Right lobe of liver (tissue), 6 donors: ENCODE results near the gene LRTM1. TPM values are rescaled to one million over a fixed set of nuclear protein-coding genes. Genes with fewer than 3 reads are reported as not detected.

ENCODE experiments used
- ATAC-seq, 4 donors: fragments of 200-7000 bp; cut with Tn5 transposase; one replicate each; pipeline ENCODE4 v1.9.1; 2020; ENCODE audit warnings: mild to moderate bottlenecking in 4 of 4, moderate library complexity in 4 of 4
- DNase-seq, 3 donors: peaks; one replicate each; pipeline ENCODE4 v3.0.0-alpha.2; 2020
- H3K27ac ChIP-seq, 3 donors: fragments of 200-600 bp; one replicate each; pipeline ENCODE4 v1.8.0; 2022
- H3K27me3 ChIP-seq, 2 donors: fragments of 200-600 bp; one replicate each; pipeline ENCODE4 v1.8.0; 2022
- H3K36me3 ChIP-seq, 4 donors: fragments of 200-600 bp; sonication (generic) in 1 of 4; one replicate each; pipeline versions ENCODE4 v1.5.1 to v1.8.0; 2017 to 2022; ENCODE audit warnings: control low read depth in 1 of 4
- H3K4me1 ChIP-seq, 4 donors: fragments of 200-600 bp; sonication (generic) in 1 of 4; one replicate each; pipeline versions ENCODE4 v1.5.1 to v1.8.0; 2017 to 2022; ENCODE audit warnings: control low read depth in 1 of 4
- H3K4me3 ChIP-seq, 3 donors: fragments of 200-600 bp; one replicate each; pipeline ENCODE4 v1.8.0; 2022
- H3K9me3 ChIP-seq, 4 donors: fragments of 200-600 bp; sonication (generic) in 1 of 4; one replicate each; pipeline versions ENCODE4 v1.5.1 to v1.8.0; 2017 to 2022; ENCODE audit warnings: control low read depth in 1 of 4
- CTCF ChIP-seq, 4 donors: fragments of 200-600 bp in 3 of 4; fragments of 450-650 bp in 1 of 4; IDR thresholded peaks; one replicate each; pipeline versions ENCODE4 v1.5.1 to v1.8.0; 2016 to 2022; ENCODE audit warnings: antibody characterized with exemption in 4 of 4, mild to moderate bottlenecking in 2 of 4
- POLR2A ChIP-seq: fragments of 450-650 bp; IDR thresholded peaks from one replicate; pipeline ENCODE4 v1.6.1; 2017; ENCODE audit warnings: antibody characterized with exemption, mild to moderate bottlenecking
- WGBS: methylation state at CpG from one replicate; pipeline ENCODE4 v1.1.6; 2018; ENCODE audit warnings: low coverage, low lambda C conversion rate; ENCODE audit not compliant: insufficient coverage; ENCODE audit errors: missing lambda C conversion rate; 5-methylcytosine and 5-hydroxymethylcytosine counted together
- intact Hi-C, 2 donors: fragments of 100-400 bp; cut with DNase I; formaldehyde crosslinking; loops; one replicate each; pipeline versions ENCODE4 v1.11.2 to v1.14.1; 2022
- total RNA-seq, 6 experiments: library from RNA; depleted of rRNA in 2 of 6; stranded (reverse); fragments of >200 nt in 2 of 6; fragmentation: NEBNext Ultra II Directional in 3 of 6; extraction: Animal tissue kit (Norgen Biotek cat#: 25700) in 3 of 6; gene quantifications; one replicate each; pipeline versions ENCODE4 v1.1.0 to v1.2.4, GENCODE V29; 2016 to 2023
- donor health status: DM: no; HTN: yes; CAD: no.
- donor health status: DM: no; HTN: no; CAD: no.
- donor health status: DM: no; HTN: no; CAD: no.
- donor health status: DM: no; HTN: yes; CAD: no.
- donor health status: DM: no; HTN: yes; CAD: no.

LRTM1 gene
- total RNA-seq, 6 experiments from 2014 or later = not detected

- Histone ChIP-seq H3K4me3 (no peak overlapping the region), H3K9me3 (no peaks in the 10 kb centered on the region), H3K4me1 (no peaks in the 10 kb centered on the region), H3K27me3 (no peaks in the 10 kb centered on the region), H3K36me3 (no peaks in the 10 kb centered on the region), H3K27ac (no peak overlapping the region)
- no peak for ATAC-seq
- TF ChIP-seq CTCF (IDR thresholded peaks at IDR 0.05) = no peak
- no peak for TF ChIP-seq POLR2A
- intact Hi-C loops = no loop called here
- DNase-seq = no peak
- 55% methylated on average over 6 of the region's 8 CpGs for WGBS
Observed at GRCh38 chr3:54915976-54916375, 11.9 kb downstream of the LRTM1 start.

DNA sequence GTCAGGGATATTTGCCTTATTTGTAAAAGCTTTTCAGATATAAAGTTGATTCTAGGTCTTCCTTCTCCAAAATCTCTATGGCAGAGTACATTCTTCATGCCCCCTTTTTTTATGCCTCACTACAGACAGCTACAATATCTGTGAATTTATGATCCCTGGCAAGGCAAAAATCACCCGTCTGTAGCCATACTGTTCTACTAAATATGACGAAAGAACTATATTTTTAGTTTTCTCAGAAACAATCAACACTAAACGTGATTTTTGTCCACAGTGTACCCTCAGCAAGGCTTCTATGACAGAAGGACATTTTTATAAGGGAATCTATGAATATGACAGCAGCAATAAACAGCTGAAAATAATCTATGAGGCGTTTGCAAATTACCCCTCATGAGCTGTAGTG, 12.7 kb downstream of the LRTM1 start:
- intact Hi-C loops = no loop called here
- H3K9me3 ChIP-seq = no peaks in the 10 kb centered on the region
- no peak overlapping the region for H3K4me3 ChIP-seq
- H3K36me3 ChIP-seq = no peaks in the 10 kb centered on the region
- WGBS = 21% methylated on average over 4 of the region's 4 CpGs
- DNase-seq (no peak), ATAC-seq (no peak)
- TF ChIP-seq POLR2A = no peak
- no peak for TF ChIP-seq CTCF (IDR thresholded peaks at IDR 0.05)
- H3K4me1 ChIP-seq = no peaks in the 10 kb centered on the region
- no peak overlapping the region for H3K27ac ChIP-seq
- no peaks in the 10 kb centered on the region for H3K27me3 ChIP-seq

- ATAC-seq (no peak), DNase-seq (no peak)
- WGBS = 20% methylated on average over 2 of the region's 2 CpGs
- Histone ChIP-seq H3K36me3 (no peaks in the 10 kb centered on the region), H3K27ac (no peak overlapping the region), H3K9me3 (no peaks in the 10 kb centered on the region), H3K27me3 (no peaks in the 10 kb centered on the region), H3K4me1 (no peaks in the 10 kb centered on the region), H3K4me3 (no peak overlapping the region)
- intact Hi-C loops = no loop called here
- no peak for TF ChIP-seq POLR2A
- no peak for TF ChIP-seq CTCF (IDR thresholded peaks at IDR 0.05)
Observed at GRCh38 chr3:54914180-54914579, 13.7 kb downstream of the LRTM1 start.

- no peaks in the 10 kb centered on the region for H3K36me3 ChIP-seq
- no peaks in the 10 kb centered on the region for H3K27me3 ChIP-seq
- H3K9me3 ChIP-seq = no peaks in the 10 kb centered on the region
- no peak overlapping the region for H3K27ac ChIP-seq
- no peak for ATAC-seq
- H3K4me1 ChIP-seq = no peaks in the 10 kb centered on the region
- DNase-seq = no peak
- intact Hi-C loops = no loop called here
- TF ChIP-seq CTCF (IDR thresholded peaks at IDR 0.05) (no peak), POLR2A (no peak)
- WGBS = 60% methylated on average over 2 of the region's 2 CpGs
- no peak overlapping the region for H3K4me3 ChIP-seq
Observed at GRCh38 chr3:54909191-54909590, 18.7 kb downstream of the LRTM1 start.

DNA sequence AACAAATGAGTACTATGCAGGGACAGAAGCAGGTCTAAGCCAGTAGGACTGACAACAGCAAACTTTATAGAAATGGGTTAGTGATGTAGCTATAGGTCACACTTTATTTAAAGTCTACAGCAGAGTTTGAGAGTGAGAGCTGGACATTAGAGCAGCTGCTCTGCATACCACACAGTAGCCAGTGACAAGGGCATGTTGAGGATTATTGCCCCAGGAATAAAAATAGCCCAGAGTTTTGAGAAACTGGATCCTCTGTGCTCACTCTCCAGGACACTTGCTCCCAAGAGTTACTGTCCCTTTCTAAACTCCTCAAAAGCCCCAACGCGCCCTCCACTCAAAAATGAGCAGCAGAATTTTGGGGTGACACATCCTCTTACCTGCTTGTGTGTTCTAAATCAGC, 21.1 kb downstream of the LRTM1 start:
- Histone ChIP-seq H3K9me3 (no peaks in the 10 kb centered on the region), H3K36me3 (no peaks in the 10 kb centered on the region), H3K4me3 (no peak overlapping the region), H3K27ac (no peak overlapping the region), H3K27me3 (no peaks in the 10 kb centered on the region), H3K4me1 (no peaks in the 10 kb centered on the region)
- intact Hi-C loops = no loop called here
- DNase-seq (no peak), ATAC-seq (no peak)
- no peak for TF ChIP-seq CTCF (IDR thresholded peaks at IDR 0.05)
- no peak for TF ChIP-seq POLR2A
- 79% methylated on average over 2 of the region's 2 CpGs for WGBS
